Hepatocyte (in vitro differentiated cells): ENCODE data around the gene SLITRK5. TPM values are rescaled to one million over a fixed set of nuclear protein-coding genes. Genes with fewer than 3 reads are reported as not detected.
A peak's percentile ranks its signal among the peaks of the same experiment; 100 is the strongest.

Experiments
- DNase-seq: peaks from one replicate; pipeline ENCODE4 v3.0.0-alpha.2; 2016; ENCODE audit warnings: low spot score
- H2AFZ ChIP-seq: fragments of 200-600 bp; sonication (generic); 2 replicates; pipeline ENCODE4 v1.6.0; 2016; ENCODE audit warnings: antibody characterized with exemption, mild to moderate bottlenecking
- H3K27ac ChIP-seq: fragments of 200-600 bp; sonication (generic); 2 replicates; pipeline ENCODE4 v1.5.1; 2016; ENCODE audit warnings: mild to moderate bottlenecking
- H3K27me3 ChIP-seq: fragments of 200-600 bp; sonication (generic); 2 replicates; pipeline ENCODE4 v1.6.1; 2016
- H3K36me3 ChIP-seq: fragments of 200-600 bp; sonication (generic); replicated peaks from 2 replicates; pipeline ENCODE4 v1.5.1; 2016; ENCODE audit warnings: low read depth; ENCODE audit not compliant: insufficient read depth
- H3K4me1 ChIP-seq: fragments of 200-600 bp; sonication (generic); 2 replicates; pipeline ENCODE4 v1.5.1; 2016; ENCODE audit warnings: mild to moderate bottlenecking, moderate library complexity; ENCODE audit not compliant: insufficient read depth
- H3K4me2 ChIP-seq: fragments of 200-600 bp; sonication (generic); 2 replicates; pipeline ENCODE4 v1.6.0; 2016
- H3K4me3 ChIP-seq: fragments of 200-600 bp; sonication (generic); 2 replicates; pipeline ENCODE4 v1.5.1; 2016; ENCODE audit warnings: mild to moderate bottlenecking
- H3K79me2 ChIP-seq: fragments of 200-600 bp; sonication (generic); 2 replicates; pipeline ENCODE4 v1.6.0; 2017; ENCODE audit warnings: mild to moderate bottlenecking
- H3K9me2 ChIP-seq: fragments of 200-600 bp; sonication (generic); replicated peaks from 2 replicates; pipeline ENCODE4 v1.6.0; 2017; ENCODE audit warnings: mild to moderate bottlenecking; ENCODE audit not compliant: insufficient read depth
- H3K9me3 ChIP-seq: fragments of 200-600 bp; sonication (generic); 2 replicates; pipeline ENCODE4 v1.5.1; 2016; ENCODE audit warnings: low read depth, mild to moderate bottlenecking
- H4K20me1 ChIP-seq: fragments of 200-600 bp; sonication (generic); 2 replicates; pipeline ENCODE4 v1.6.0; 2016; ENCODE audit warnings: mild to moderate bottlenecking; ENCODE audit not compliant: insufficient read depth, poor library complexity, severe bottlenecking
- CTCF ChIP-seq: fragments of 200-600 bp; sonication (generic); IDR thresholded peaks from 2 replicates; pipeline ENCODE4 v1.5.1; 2016; ENCODE audit warnings: antibody characterized with exemption, mild to moderate bottlenecking; ENCODE audit not compliant: poor library complexity
- EZH2 ChIP-seq: fragments of 200-600 bp; sonication (generic); IDR thresholded peaks from 2 replicates; pipeline ENCODE4 v1.6.1; 2016; ENCODE audit warnings: antibody characterized with exemption, mild to moderate bottlenecking, borderline replicate concordance
- EZH2phosphoT487 ChIP-seq: fragments of 200-600 bp; sonication (generic); IDR thresholded peaks from one replicate; pipeline ENCODE4 v1.6.1; 2018; ENCODE audit warnings: antibody characterized with exemption, mild to moderate bottlenecking, low read depth, moderate library complexity; ENCODE audit not compliant: unreplicated experiment, severe bottlenecking
- WGBS: methylation state at CpG from one replicate; pipeline ENCODE4 v1.1.6; 2016; ENCODE audit warnings: low lambda C conversion rate; ENCODE audit errors: missing lambda C conversion rate; 5-methylcytosine and 5-hydroxymethylcytosine counted together
- polyA plus RNA-seq: library from polyadenylated mRNA; unstranded; fragments of >200 nt; fragmentation: Nextera tagmentation; extraction: Ambion mirVana; gene quantifications from 2 replicates; pipeline ENCODE4 v1.2.1, GENCODE V29; 2016
- total RNA-seq: library from RNA; depleted of rRNA; stranded (reverse); fragments of >200 nt; gene quantifications from 2 replicates; pipeline ENCODE4 v1.2.3, GENCODE V29; 2014

SLITRK5 gene
- total and polyA plus RNA-seq, 2 experiments from 2014 or later = 0.22 to 0.27 TPM

DNA sequence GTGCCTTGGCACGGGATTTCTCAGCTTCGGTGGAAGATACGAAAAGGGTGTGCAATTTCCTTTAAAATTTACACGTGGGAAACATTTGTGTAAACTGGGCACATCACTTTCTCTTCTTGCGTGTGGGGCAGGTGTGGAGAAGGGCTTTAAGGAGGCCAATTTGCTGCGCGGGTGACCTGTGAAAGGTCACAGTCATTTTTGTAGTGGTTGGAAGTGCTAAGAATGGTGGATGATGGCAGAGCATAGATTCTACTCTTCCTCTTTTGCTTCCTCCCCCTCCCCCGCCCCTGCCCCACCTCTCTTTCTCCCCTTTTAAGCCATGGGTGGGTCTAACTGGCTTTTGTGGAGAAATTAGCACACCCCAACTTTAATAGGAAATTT lies 7.2 kb downstream of the SLITRK5 start:
- peak; percentile 31 for TF ChIP-seq EZH2
- no peak for TF ChIP-seq CTCF
- Histone ChIP-seq H3K4me2 (peak overlapping the region; percentile 97), H3K4me3 (peak overlapping the region; percentile 63), H3K27ac (no peak overlapping the region), H3K4me1 (peaks cover 4% of the 10 kb centered on the region), H3K9me3 (no peaks in the 10 kb centered on the region), H2AFZ (peak overlapping the region; percentile 79), H3K27me3 (peaks cover 70% of the 10 kb centered on the region), H3K36me3 (no peaks in the 10 kb centered on the region), H4K20me1 (no peaks in the 10 kb centered on the region), H3K79me2 (no peaks in the 10 kb centered on the region), H3K9me2 (no peaks in the 10 kb centered on the region)
- WGBS = 12% methylated on average over 7 of the region's 8 CpGs
- no peak for DNase-seq

DNA sequence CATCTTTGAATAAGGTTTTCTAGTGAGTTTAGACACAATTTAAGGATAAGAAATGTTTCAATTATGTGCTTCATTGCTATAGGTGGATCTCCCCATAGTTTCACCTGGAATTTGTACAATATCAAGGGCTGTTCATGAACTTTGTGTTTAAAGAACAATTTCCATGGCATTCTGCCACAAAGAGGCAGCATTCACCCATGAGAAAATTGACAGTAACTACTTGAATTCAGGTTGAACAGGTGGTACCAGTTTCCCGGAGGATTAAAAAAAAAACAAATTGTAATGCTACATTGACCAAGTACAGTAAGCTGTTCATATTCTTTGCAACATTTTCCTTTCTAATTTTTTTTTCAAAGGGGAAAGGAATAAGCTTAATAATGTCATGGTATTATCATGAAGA lies 9.1 kb downstream of the SLITRK5 start:
- H3K9me3 ChIP-seq = no peaks in the 10 kb centered on the region
- TF ChIP-seq EZH2 = no peak
- peak; percentile 41 for TF ChIP-seq CTCF
- no peak for TF ChIP-seq EZH2phosphoT487
- no peaks in the 10 kb centered on the region for H3K9me2 ChIP-seq
- no peak overlapping the region for H3K4me3 ChIP-seq
- H3K27ac ChIP-seq = no peak overlapping the region
- H3K27me3 ChIP-seq = peaks cover 50% of the 10 kb centered on the region
- WGBS = 17% methylated on average over 1 of the region's 1 CpG
- no peak overlapping the region for H2AFZ ChIP-seq
- peak; percentile 45 for DNase-seq
- H3K36me3 ChIP-seq = no peaks in the 10 kb centered on the region
- H3K4me2 ChIP-seq = no peak overlapping the region
- no peaks in the 10 kb centered on the region for H4K20me1 ChIP-seq
- no peaks in the 10 kb centered on the region for H3K79me2 ChIP-seq
- H3K4me1 ChIP-seq = peaks cover 4% of the 10 kb centered on the region

DNA sequence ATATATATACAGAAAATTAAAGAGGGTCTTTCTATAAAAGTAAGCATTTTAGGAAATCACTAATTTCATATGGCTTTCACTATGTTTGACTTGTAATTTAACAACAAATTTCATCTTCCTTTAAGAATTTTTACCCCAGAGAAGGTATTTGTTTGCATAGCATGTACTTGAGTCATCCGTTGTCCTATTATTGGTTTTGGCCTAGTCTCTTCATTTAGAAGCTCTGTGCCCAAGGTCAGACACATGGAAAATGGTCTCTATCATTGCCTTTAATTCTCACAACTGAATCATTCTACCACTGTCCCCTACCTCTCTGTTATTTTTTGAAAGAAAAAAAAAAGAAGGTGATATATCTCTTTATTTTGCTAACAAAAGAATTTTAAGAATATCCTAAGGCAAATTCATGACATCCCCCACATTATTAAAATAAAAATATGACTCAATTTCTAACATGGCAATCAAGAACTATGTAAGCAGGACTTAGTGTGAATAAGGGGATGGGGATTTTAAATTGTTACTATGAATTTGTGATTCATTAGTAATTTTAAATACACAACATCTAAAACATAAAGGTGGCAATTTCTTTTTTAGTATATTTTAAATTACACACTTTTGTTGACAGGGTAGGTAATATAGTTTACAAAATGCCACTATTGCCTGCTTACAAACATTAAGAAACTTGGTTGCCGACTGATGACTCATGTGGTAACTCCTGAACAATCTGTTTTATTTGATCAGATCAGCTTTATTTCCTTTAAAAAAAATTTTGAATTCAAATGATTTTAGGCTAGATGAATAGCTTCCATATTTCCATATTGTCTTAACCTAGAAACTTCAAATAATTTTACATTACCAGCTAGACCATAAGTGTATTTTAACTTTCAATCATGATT lies 13.9 kb downstream of the SLITRK5 start:
- Histone ChIP-seq H3K27me3 (peaks cover 6% of the 10 kb centered on the region), H3K27ac (no peak overlapping the region), H3K9me2 (no peaks in the 10 kb centered on the region), H3K4me3 (no peak overlapping the region), H3K4me1 (no peaks in the 10 kb centered on the region), H3K4me2 (no peak overlapping the region), H2AFZ (no peak overlapping the region), H3K36me3 (no peaks in the 10 kb centered on the region), H3K9me3 (no peaks in the 10 kb centered on the region), H4K20me1 (no peaks in the 10 kb centered on the region), H3K79me2 (no peaks in the 10 kb centered on the region)
- no peak for TF ChIP-seq EZH2
- no peak for TF ChIP-seq EZH2phosphoT487
- TF ChIP-seq CTCF = no peak
- whole genome bisulfite sequencing = 80% methylated on average over 2 of the region's 2 CpGs
- no peak for DNase-seq
